ENCODE data around the gene FRG1.
"Not testable (repeated sequence)": the region's sequence is repeated elsewhere in the genome, so short reads cannot be mapped to it uniquely, and the experiment has no call there.

GRCh38 chr4:189899481-189900015 is 41.1 kb upstream of the FRG1 start:
- not testable (repeated sequence) for TF ChIP-seq POLR2A (IDR thresholded peaks at IDR 0.05; ENCODE audit: extremely low read depth, insufficient read length); CTCF (IDR thresholded peaks at IDR 0.05; ENCODE audit: low read depth, low read length)
